ENCODE measurements around the gene THG1L. TPM values are rescaled to one million over a fixed set of nuclear protein-coding genes. Genes with fewer than 3 reads are reported as not detected.

The THG1L gene
- total and polyA plus RNA-seq, 10 of the 15 experiments (the other 5 are each of a cell fraction or from before 2014, with no cell fraction given), result 24.8 to 58.0 (median 34.5) TPM

DNA sequence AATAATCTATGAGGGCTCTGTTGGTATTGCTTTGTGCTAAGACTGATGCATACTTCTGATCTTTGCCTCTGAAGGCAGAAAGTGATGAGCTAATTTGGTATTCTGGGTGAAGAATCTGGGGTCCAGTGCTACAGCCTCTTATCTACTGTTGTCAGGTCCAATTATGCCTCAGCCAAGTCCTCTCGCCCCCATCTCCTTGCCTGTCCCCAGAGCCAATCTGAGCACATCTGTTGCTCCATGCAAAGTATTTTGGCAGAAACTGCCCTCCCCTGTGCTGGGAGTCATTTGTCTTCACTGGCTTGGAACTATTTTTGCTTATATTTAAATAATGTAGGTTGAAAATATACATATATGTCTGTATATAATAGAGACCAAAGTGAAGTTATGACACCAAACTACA is 35.7 kb downstream of the THG1L start (continued):
- TF ChIP-seq, protein P1, sequence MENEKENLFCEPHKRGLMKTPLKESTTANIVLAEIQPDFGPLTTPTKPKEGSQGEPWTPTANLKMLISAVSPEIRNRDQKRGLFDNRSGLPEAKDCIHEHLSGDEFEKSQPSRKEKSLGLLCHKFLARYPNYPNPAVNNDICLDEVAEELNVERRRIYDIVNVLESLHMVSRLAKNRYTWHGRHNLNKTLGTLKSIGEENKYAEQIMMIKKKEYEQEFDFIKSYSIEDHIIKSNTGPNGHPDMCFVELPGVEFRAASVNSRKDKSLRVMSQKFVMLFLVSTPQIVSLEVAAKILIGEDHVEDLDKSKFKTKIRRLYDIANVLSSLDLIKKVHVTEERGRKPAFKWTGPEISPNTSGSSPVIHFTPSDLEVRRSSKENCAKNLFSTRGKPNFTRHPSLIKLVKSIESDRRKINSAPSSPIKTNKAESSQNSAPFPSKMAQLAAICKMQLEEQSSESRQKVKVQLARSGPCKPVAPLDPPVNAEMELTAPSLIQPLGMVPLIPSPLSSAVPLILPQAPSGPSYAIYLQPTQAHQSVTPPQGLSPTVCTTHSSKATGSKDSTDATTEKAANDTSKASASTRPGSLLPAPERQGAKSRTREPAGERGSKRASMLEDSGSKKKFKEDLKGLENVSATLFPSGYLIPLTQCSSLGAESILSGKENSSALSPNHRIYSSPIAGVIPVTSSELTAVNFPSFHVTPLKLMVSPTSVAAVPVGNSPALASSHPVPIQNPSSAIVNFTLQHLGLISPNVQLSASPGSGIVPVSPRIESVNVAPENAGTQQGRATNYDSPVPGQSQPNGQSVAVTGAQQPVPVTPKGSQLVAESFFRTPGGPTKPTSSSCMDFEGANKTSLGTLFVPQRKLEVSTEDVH (IDR thresholded peaks at IDR 0.05; ENCODE audit: low read depth, partially characterized antibody), result no peak

DNA sequence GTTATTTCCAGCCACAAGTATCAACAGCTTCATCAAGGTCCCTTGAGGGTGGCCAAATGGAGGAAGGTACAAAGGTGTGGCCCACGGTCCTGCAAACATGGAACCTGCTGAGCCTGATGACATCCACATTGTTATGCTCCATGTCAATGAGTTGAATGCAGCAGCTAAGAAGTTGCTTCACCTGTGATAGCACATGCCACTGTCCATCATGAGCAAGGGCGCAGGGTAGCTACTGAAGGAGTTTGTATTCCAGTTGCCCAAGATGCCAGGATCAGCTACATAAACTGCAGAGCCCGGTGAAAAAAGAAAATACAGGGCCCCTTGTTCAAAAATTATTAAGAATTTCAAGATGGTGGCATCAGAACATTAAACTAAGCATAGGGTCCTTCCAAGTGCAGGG is 36.5 kb downstream of the THG1L start:
- Histone ChIP-seq H3K9ac (ENCODE audit: control insufficient read depth, insufficient read depth, low read length) (no peak overlapping the region), H4K20me1 (ENCODE audit: control insufficient read depth, insufficient read depth) (peaks cover 2% of the 10 kb centered on the region; the same call in 1 of the 2 replicates), H3K27ac (ENCODE audit: control insufficient read depth, insufficient read depth) (no peak overlapping the region), H3K4me1 (ENCODE audit: control insufficient read depth, insufficient read depth, low read length) (no peaks in the 10 kb centered on the region), H3K36me3 (ENCODE audit: control insufficient read depth in 2 of 2, insufficient read depth in 2 of 2, low read length in 1 of 2) (no peaks in the 10 kb centered on the region), H3K4me2 (ENCODE audit: control insufficient read depth, insufficient read depth) (no peak overlapping the region), H2AFZ (ENCODE audit: control insufficient read depth, low read depth, low read length) (no peak overlapping the region), H3K9me3 (replicated peaks; ENCODE audit: control insufficient read depth, insufficient read depth, low read length) (no peaks in the 10 kb centered on the region), H3K27me3 (replicated peaks in 1 of 2; ENCODE audit: control insufficient read depth in 2 of 2, insufficient read depth in 2 of 2, low read length in 1 of 2) (no peaks in the 10 kb centered on the region), H3K4me3 (no peak overlapping the region), H3K79me2 (ENCODE audit: control insufficient read depth, insufficient read depth, low read length) (no peaks in the 10 kb centered on the region)
- DNase-seq (ENCODE audit: low read depth, low spot score), result no peak
- SMC1A ChIA-PET (ENCODE audit: uncharacterized antibody, unreplicated experiment), result no interaction called here
- in situ Hi-C loops (cut with MboI), result loop anchor here (10.0 kb wide), 1 partner anchor 1367 kb away; no protein-coding TSS in a partner anchor
- 28% methylated on average over 3 of the region's 3 CpGs for WGBS (ENCODE audit: insufficient coverage, insufficient replicate concordance, low lambda C conversion rate, missing lambda C conversion rate)
- BruUV-seq (replicated peaks), result no TSS peak
- intact Hi-C loops (cut with micrococcal nuclease; ENCODE audit: unreplicated experiment), result no loop called here
- CTCF ChIA-PET, result interaction anchor here (0.7 to 2.1 kb wide), 4 partner anchors 9 to 1365 kb away, joined by 3 to 9 read pairs (median 4); no protein-coding TSS in a partner anchor
- ATAC-seq, result no peak
- POLR2A ChIA-PET, result no interaction called here
- RAD21 ChIA-PET (ENCODE audit: unreplicated experiment), result no interaction called here
- FAIRE-seq, result no peak
- TF ChIP-seq SIN3A (IDR thresholded peaks at IDR 0.05; ENCODE audit: low read depth, low read length), result no peak
- TF ChIP-seq, protein P2, sequence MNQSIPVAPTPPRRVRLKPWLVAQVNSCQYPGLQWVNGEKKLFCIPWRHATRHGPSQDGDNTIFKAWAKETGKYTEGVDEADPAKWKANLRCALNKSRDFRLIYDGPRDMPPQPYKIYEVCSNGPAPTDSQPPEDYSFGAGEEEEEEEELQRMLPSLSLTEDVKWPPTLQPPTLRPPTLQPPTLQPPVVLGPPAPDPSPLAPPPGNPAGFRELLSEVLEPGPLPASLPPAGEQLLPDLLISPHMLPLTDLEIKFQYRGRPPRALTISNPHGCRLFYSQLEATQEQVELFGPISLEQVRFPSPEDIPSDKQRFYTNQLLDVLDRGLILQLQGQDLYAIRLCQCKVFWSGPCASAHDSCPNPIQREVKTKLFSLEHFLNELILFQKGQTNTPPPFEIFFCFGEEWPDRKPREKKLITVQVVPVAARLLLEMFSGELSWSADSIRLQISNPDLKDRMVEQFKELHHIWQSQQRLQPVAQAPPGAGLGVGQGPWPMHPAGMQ (IDR thresholded peaks at IDR 0.05; ENCODE audit: borderline replicate concordance), result no peak
- TF ChIP-seq, protein P3, sequence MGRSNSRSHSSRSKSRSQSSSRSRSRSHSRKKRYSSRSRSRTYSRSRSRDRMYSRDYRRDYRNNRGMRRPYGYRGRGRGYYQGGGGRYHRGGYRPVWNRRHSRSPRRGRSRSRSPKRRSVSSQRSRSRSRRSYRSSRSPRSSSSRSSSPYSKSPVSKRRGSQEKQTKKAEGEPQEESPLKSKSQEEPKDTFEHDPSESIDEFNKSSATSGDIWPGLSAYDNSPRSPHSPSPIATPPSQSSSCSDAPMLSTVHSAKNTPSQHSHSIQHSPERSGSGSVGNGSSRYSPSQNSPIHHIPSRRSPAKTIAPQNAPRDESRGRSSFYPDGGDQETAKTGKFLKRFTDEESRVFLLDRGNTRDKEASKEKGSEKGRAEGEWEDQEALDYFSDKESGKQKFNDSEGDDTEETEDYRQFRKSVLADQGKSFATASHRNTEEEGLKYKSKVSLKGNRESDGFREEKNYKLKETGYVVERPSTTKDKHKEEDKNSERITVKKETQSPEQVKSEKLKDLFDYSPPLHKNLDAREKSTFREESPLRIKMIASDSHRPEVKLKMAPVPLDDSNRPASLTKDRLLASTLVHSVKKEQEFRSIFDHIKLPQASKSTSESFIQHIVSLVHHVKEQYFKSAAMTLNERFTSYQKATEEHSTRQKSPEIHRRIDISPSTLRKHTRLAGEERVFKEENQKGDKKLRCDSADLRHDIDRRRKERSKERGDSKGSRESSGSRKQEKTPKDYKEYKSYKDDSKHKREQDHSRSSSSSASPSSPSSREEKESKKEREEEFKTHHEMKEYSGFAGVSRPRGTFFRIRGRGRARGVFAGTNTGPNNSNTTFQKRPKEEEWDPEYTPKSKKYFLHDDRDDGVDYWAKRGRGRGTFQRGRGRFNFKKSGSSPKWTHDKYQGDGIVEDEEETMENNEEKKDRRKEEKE (IDR thresholded peaks at IDR 0.05), result no peak
- TF ChIP-seq POLR2AphosphoS5 (IDR thresholded peaks at IDR 0.05; ENCODE audit: low read length), result no peak
- no peak for TF ChIP-seq ZNF24 (IDR thresholded peaks at IDR 0.05)
- no peak for TF ChIP-seq GATAD2B (conservative IDR thresholded peaks at IDR 0.05; ENCODE audit: low read depth)
- no peak for TF ChIP-seq NFYB (IDR thresholded peaks at IDR 0.05; ENCODE audit: insufficient read depth, low read depth, low read length)
- no peak for TF ChIP-seq NR2C2 (IDR thresholded peaks at IDR 0.05; ENCODE audit: borderline replicate concordance, control insufficient read depth, insufficient read length, low read depth)
- TF ChIP-seq POU2F2 (IDR thresholded peaks at IDR 0.05; ENCODE audit: borderline replicate concordance, low read depth, low read length), result no peak
- TF ChIP-seq, protein P4, sequence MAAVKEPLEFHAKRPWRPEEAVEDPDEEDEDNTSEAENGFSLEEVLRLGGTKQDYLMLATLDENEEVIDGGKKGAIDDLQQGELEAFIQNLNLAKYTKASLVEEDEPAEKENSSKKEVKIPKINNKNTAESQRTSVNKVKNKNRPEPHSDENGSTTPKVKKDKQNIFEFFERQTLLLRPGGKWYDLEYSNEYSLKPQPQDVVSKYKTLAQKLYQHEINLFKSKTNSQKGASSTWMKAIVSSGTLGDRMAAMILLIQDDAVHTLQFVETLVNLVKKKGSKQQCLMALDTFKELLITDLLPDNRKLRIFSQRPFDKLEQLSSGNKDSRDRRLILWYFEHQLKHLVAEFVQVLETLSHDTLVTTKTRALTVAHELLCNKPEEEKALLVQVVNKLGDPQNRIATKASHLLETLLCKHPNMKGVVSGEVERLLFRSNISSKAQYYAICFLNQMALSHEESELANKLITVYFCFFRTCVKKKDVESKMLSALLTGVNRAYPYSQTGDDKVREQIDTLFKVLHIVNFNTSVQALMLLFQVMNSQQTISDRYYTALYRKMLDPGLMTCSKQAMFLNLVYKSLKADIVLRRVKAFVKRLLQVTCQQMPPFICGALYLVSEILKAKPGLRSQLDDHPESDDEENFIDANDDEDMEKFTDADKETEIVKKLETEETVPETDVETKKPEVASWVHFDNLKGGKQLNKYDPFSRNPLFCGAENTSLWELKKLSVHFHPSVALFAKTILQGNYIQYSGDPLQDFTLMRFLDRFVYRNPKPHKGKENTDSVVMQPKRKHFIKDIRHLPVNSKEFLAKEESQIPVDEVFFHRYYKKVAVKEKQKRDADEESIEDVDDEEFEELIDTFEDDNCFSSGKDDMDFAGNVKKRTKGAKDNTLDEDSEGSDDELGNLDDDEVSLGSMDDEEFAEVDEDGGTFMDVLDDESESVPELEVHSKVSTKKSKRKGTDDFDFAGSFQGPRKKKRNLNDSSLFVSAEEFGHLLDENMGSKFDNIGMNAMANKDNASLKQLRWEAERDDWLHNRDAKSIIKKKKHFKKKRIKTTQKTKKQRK (IDR thresholded peaks at IDR 0.05; ENCODE audit: low read depth, low read length), result no peak
- TF ChIP-seq NBN (IDR thresholded peaks at IDR 0.05), result no peak

All from GM12878 (cell line).